DOHH2 (cell line): ENCODE results near the gene DDX59.

ENCODE experiments used
- EZH2phosphoT487 ChIP-seq: fragments of 200-600 bp; sonication (generic); IDR thresholded peaks from 2 replicates; pipeline ENCODE4 v1.6.1; 2017; ENCODE audit warnings: borderline replicate concordance, mild to moderate bottlenecking, antibody characterized with exemption, low read length, moderate library complexity, mixed read lengths
- TF ChIP-seq, protein P1 (sequence below): fragments of 200-600 bp; sonication (generic); IDR thresholded peaks from one replicate; pipeline ENCODE4 v1.5.1; 2014; ENCODE audit warnings: antibody characterized with exemption, mild to moderate bottlenecking, low read depth, low read length; ENCODE audit not compliant: poor library complexity, severe bottlenecking

DNA sequence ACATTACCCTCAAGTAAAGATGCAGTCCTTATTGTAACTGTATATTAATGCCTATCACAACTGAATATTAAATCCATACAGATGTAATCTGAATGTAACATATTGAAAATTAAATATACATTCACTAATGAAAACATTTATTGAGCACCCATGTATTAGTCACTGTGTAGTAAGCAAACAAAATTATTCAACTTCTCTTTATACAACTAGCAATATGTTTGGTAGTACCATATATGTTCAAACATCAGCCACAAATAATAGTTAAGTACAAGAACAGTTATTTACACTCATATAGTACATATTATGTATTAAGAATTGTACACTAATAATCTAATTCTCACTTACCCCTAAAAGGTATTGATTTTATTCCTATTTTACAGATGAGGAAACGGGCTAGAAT, 67.1 kb downstream of the DDX59 start:
- TF ChIP-seq, protein P1, sequence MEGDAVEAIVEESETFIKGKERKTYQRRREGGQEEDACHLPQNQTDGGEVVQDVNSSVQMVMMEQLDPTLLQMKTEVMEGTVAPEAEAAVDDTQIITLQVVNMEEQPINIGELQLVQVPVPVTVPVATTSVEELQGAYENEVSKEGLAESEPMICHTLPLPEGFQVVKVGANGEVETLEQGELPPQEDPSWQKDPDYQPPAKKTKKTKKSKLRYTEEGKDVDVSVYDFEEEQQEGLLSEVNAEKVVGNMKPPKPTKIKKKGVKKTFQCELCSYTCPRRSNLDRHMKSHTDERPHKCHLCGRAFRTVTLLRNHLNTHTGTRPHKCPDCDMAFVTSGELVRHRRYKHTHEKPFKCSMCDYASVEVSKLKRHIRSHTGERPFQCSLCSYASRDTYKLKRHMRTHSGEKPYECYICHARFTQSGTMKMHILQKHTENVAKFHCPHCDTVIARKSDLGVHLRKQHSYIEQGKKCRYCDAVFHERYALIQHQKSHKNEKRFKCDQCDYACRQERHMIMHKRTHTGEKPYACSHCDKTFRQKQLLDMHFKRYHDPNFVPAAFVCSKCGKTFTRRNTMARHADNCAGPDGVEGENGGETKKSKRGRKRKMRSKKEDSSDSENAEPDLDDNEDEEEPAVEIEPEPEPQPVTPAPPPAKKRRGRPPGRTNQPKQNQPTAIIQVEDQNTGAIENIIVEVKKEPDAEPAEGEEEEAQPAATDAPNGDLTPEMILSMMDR: no peak
- TF ChIP-seq EZH2phosphoT487: no peak
